HG03045 (cell line): Measurements from ENCODE around the gene CAMK1D.

Experiments used
- ATAC-seq: cut with Tn5 transposase; IDR thresholded peaks from one replicate; pipeline ENCODE4 v1.9.1; 2021; ENCODE audit warnings: mild to moderate bottlenecking, moderate library complexity; ENCODE audit not compliant: unreplicated experiment

CAMK1D gene

GRCh38 chr10:12615296-12616220 lies 266.2 kb downstream of the CAMK1D start:
- no peak for ATAC-seq

- no peak for ATAC-seq
Observed at GRCh38 chr10:12617191-12618175, 268.1 kb downstream of the CAMK1D start.

GRCh38 chr10:12622016-12622415 lies 272.7 kb downstream of the CAMK1D start:
- no peak for ATAC-seq

GRCh38 chr10:12622691-12623090 lies 273.3 kb downstream of the CAMK1D start:
- no peak for ATAC-seq

GRCh38 chr10:12625393-12626023 lies 276.2 kb downstream of the CAMK1D start:
- no peak for ATAC-seq

- no peak for ATAC-seq
Observed at GRCh38 chr10:12628153-12628552, 278.8 kb downstream of the CAMK1D start.

GRCh38 chr10:12628964-12629766 lies 279.8 kb downstream of the CAMK1D start:
- no peak for ATAC-seq

GRCh38 chr10:12629767-12630165 lies 280.4 kb downstream of the CAMK1D start:
- no peak for ATAC-seq

- no peak for ATAC-seq
Observed at GRCh38 chr10:12631216-12631615, 281.9 kb downstream of the CAMK1D start.

- ATAC-seq = no peak
Observed at GRCh38 chr10:12631787-12632562, 282.6 kb downstream of the CAMK1D start.

- ATAC-seq = no peak
Observed at GRCh38 chr10:12633776-12634620, 284.7 kb downstream of the CAMK1D start.

GRCh38 chr10:12634621-12634931 lies 285.2 kb downstream of the CAMK1D start:
- no peak for ATAC-seq

- ATAC-seq = no peak
Observed at GRCh38 chr10:12635127-12635541, 285.8 kb downstream of the CAMK1D start.

GRCh38 chr10:12636571-12636970 lies 287.2 kb downstream of the CAMK1D start:
- no peak for ATAC-seq

- no peak for ATAC-seq
Observed at GRCh38 chr10:12637649-12638048, 288.3 kb downstream of the CAMK1D start.

GRCh38 chr10:12638103-12638502 lies 288.8 kb downstream of the CAMK1D start:
- ATAC-seq = no peak

- ATAC-seq = no peak
Observed at GRCh38 chr10:12638781-12639180, 289.4 kb downstream of the CAMK1D start.
